Measurements from ENCODE around the gene MLEC. TPM values are rescaled to one million over a fixed set of nuclear protein-coding genes. Genes with fewer than 3 reads are reported as not detected.
A peak's percentile ranks its signal among the peaks of the same experiment; 100 is the strongest.

MLEC gene
- total RNA-seq, 1 donor from 2014 or later = 152 TPM

DNA sequence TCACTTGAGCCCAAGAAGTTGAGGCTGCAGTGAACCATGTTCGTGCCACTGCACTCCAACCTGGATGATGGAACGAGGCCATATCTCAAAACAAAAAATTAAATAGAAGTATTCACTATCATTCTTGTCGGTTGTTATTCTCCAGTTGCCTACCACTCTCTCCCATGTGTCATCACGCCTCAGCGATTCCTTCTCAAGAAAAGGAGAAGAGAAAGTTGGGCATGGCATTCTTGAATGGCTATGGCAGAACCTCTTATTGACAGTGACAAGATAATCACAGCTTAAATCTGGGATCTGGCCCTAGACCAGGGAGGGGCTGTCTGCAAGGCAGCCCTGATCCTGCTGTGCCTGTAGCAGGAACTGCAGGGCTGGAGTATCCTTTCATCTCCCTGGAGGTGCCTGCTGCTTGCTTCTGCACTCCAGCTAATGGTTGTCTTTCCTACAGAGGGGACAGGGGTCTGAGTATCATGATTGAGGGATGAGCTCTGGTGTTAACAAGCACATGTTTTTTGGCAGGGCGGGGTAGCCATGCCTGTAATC lies 12.8 kb upstream of the MLEC start:
- DNase-seq (ENCODE audit: low read depth) (no peak), FAIRE-seq (no peak)
- no peaks in the 10 kb centered on the region for H3K27me3 ChIP-seq (ENCODE audit: insufficient read depth, low read length)
- no peaks in the 10 kb centered on the region for H3K9me3 ChIP-seq (ENCODE audit: insufficient read depth, low read depth, low read length)
- H3K4me2 ChIP-seq (ENCODE audit: low read length) = no peak overlapping the region
- no peak overlapping the region for H3K9ac ChIP-seq (ENCODE audit: low read length)
- Mint-ChIP-seq H3K9me3 (ENCODE audit: unreplicated experiment) (no peaks in the 10 kb centered on the region), H3K27me3 (ENCODE audit: low read depth, unreplicated experiment) (peaks cover 5% of the 10 kb centered on the region), H3K36me3 (ENCODE audit: low read depth, unreplicated experiment) (no peaks in the 10 kb centered on the region), H3K4me3 (ENCODE audit: unreplicated experiment) (no peak overlapping the region), H3K27ac (ENCODE audit: unreplicated experiment) (no peak overlapping the region), H3K4me1 (ENCODE audit: low read depth, unreplicated experiment) (no peaks in the 10 kb centered on the region)
- no peaks in the 10 kb centered on the region for H3K79me2 ChIP-seq (ENCODE audit: insufficient read depth, low read length)
- no peak overlapping the region for H3K27ac ChIP-seq (ENCODE audit: low read depth, low read length)
- H3K4me1 ChIP-seq (ENCODE audit: insufficient read depth, low read length) = peaks cover 10% of the 10 kb centered on the region
- no peak for TF ChIP-seq EZH2 (IDR thresholded peaks at IDR 0.05; ENCODE audit: insufficient read depth, low read length)
- TF ChIP-seq, protein P1, sequence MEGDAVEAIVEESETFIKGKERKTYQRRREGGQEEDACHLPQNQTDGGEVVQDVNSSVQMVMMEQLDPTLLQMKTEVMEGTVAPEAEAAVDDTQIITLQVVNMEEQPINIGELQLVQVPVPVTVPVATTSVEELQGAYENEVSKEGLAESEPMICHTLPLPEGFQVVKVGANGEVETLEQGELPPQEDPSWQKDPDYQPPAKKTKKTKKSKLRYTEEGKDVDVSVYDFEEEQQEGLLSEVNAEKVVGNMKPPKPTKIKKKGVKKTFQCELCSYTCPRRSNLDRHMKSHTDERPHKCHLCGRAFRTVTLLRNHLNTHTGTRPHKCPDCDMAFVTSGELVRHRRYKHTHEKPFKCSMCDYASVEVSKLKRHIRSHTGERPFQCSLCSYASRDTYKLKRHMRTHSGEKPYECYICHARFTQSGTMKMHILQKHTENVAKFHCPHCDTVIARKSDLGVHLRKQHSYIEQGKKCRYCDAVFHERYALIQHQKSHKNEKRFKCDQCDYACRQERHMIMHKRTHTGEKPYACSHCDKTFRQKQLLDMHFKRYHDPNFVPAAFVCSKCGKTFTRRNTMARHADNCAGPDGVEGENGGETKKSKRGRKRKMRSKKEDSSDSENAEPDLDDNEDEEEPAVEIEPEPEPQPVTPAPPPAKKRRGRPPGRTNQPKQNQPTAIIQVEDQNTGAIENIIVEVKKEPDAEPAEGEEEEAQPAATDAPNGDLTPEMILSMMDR (IDR thresholded peaks at IDR 0.05; ENCODE audit: insufficient read depth, low read depth, low read length) = no peak
- H3K36me3 ChIP-seq (ENCODE audit: insufficient read depth, low read length) = no peaks in the 10 kb centered on the region
- H4K20me1 ChIP-seq (ENCODE audit: insufficient read depth, low read length) = no peaks in the 10 kb centered on the region
- H3K4me3 ChIP-seq (ENCODE audit: insufficient read depth, low read depth, low read length) = no peak overlapping the region
- no peak overlapping the region for H2AFZ ChIP-seq (ENCODE audit: low read depth, low read length)

DNA sequence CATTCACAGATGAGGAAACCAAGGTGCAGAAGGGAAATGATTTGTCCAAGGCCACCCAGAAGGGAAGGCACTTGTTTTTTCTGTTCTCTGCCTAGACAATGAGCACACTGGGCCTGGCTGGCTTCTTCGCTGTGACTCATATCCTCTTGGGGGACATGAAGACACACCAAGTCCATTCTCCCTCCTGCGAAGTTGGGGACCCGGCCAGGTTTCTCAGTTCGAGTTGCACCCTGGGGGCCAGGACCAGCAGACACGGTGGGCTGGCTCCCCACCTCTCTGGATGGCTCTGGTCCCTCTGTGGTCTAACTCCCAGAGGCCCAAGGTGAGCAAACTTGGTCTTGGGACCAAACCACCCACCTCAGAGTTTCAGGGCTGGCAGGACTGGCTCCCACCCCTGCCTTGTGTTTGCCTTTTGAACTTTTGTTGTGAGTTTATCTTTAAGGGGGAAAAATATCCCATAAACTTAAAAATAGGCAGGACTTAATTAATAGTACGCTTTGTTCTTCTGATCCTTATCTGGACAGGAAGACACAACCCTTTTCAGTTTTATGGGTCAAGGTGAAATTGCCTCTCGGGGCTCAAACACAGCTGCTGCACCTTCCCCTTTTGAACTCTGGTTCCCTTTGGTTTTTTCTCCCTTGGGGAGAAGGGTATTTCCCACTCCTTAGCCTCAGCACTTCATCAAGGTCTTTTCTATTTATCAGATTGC lies 9.0 kb upstream of the MLEC start:
- FAIRE-seq = no peak

More for the DNA sequence above, 9.0 kb upstream of the MLEC start:
- Histone ChIP-seq H3K36me3 (ENCODE audit: insufficient read depth, low read length) (no peaks in the 10 kb centered on the region), H3K27ac (ENCODE audit: low read depth, low read length) (no peak overlapping the region), H3K4me1 (ENCODE audit: insufficient read depth, low read length) (peaks cover 8% of the 10 kb centered on the region), H3K4me3 (ENCODE audit: insufficient read depth, low read depth, low read length) (no peak overlapping the region), H3K9ac (ENCODE audit: low read length) (no peak overlapping the region), H3K27me3 (ENCODE audit: insufficient read depth, low read length) (no peaks in the 10 kb centered on the region), H2AFZ (ENCODE audit: low read depth, low read length) (no peak overlapping the region), H4K20me1 (ENCODE audit: insufficient read depth, low read length) (no peaks in the 10 kb centered on the region), H3K9me3 (ENCODE audit: insufficient read depth, low read depth, low read length) (no peaks in the 10 kb centered on the region), H3K4me2 (ENCODE audit: low read length) (peak overlapping the region; percentile 25), H3K79me2 (ENCODE audit: insufficient read depth, low read length) (no peaks in the 10 kb centered on the region)
- TF ChIP-seq, protein P1 (IDR thresholded peaks at IDR 0.05; ENCODE audit: insufficient read depth, low read depth, low read length) = no peak
- no peak for TF ChIP-seq EZH2 (IDR thresholded peaks at IDR 0.05; ENCODE audit: insufficient read depth, low read length)
- H3K27ac Mint-ChIP-seq (ENCODE audit: unreplicated experiment) = peak overlapping the region; percentile 41
- H3K27me3 Mint-ChIP-seq (ENCODE audit: low read depth, unreplicated experiment) = peaks cover 1% of the 10 kb centered on the region
- no peaks in the 10 kb centered on the region for H3K36me3 Mint-ChIP-seq (ENCODE audit: low read depth, unreplicated experiment)
- no peak overlapping the region for H3K4me3 Mint-ChIP-seq (ENCODE audit: unreplicated experiment)
- no peak for DNase-seq (ENCODE audit: low read depth)
- no peaks in the 10 kb centered on the region for H3K4me1 Mint-ChIP-seq (ENCODE audit: low read depth, unreplicated experiment)
- H3K9me3 Mint-ChIP-seq (ENCODE audit: unreplicated experiment) = no peaks in the 10 kb centered on the region
